SH-SY5Y (cell line): ENCODE results near the gene MALSU1.

ENCODE experiments used
- GATA2 ChIP-seq: IDR thresholded peaks from 2 replicates; pipeline ENCODE4 v1.6.1; 2011; ENCODE audit warnings: mild to moderate bottlenecking, low read depth, low read length
- GATA3 ChIP-seq: IDR thresholded peaks from 2 replicates; pipeline ENCODE4 v1.6.1; 2011; ENCODE audit warnings: low read depth, mild to moderate bottlenecking, low read length, moderate library complexity

GRCh38 chr7:23298141-23298881, 828 bp upstream of the MALSU1 start:
- no peak for TF ChIP-seq GATA2
- TF ChIP-seq GATA3, result no peak
